Mammary microvascular endothelial cell (primary cell): Measurements from ENCODE around the gene C1orf21. TPM values are rescaled to one million over a fixed set of nuclear protein-coding genes. Genes with fewer than 3 reads are reported as not detected.

Experiments used
- total RNA-seq: library from RNA; depleted of rRNA; stranded (reverse); fragments of >200 nt; gene quantifications from 2 replicates; pipeline ENCODE4 v1.2.3, GENCODE V29; 2015

The C1orf21 gene, protein sequence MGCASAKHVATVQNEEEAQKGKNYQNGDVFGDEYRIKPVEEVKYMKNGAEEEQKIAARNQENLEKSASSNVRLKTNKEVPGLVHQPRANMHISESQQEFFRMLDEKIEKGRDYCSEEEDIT
- 13.6 and 21.9 TPM in 2 replicates for total RNA-seq

DNA sequence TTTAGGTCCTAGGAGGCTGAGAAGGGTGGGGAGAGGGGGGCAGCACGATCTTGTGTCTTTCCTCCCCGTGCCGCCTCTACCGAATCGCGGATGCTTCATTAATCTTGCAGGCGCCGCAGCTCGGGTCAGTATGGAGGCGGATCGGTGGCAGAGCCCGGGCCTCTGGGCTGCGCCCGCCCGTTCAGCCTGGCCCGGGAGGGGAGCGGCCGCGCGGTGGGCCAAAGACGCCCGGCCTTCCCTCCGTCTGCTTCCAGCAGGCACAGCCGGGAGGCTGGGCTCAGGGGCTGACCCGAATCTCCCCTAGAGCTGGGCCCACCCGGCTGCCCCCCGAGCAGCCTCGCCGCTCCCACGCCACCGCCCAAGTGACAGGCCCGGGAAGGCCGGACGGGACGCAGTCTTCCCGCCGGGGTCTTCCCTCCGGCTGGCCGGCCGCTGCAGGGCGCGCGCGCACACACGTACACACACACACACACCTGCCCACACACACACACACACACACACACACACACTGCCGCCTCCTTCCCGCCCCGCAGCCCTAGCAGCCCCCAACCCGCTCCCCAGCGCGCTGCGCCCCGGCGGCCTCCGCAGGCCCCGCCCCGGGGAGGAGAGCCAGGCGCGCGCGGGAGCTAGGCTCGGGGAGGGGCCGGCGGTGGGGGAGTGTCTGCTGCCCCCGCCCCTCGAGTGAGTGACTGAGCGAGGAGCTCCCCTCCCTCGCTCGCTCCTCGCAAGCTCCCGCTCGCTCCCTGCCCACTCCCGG, at the start of gene C1orf21:
Gene C1orf21 (plus strand): TSS at position 718 of the 757 bp plus-strand sequence. CDS start 90,481 bp downstream, outside the sequence.

